Esophagus muscularis mucosa (tissue), 4 donors: Measurements from ENCODE around the gene CHML. TPM values are rescaled to one million over a fixed set of nuclear protein-coding genes. Genes with fewer than 3 reads are reported as not detected.

Experiments used
- DNase-seq: peaks from one replicate; pipeline ENCODE4 v3.0.0-alpha.2; 2017; ENCODE audit errors: extremely low spot score
- H3K27ac ChIP-seq, 4 donors: fragments of 200-600 bp; sonication (generic); replicated peaks in 1 of 4; 1 replicate in 3 of 4; 2 replicates in 1 of 4; pipeline ENCODE4 v1.5.1; 2016 to 2019; ENCODE audit warnings: mild to moderate bottlenecking in 1 of 4
- H3K27me3 ChIP-seq, 4 donors: fragments of 200-600 bp; sonication (generic); one replicate each; pipeline versions ENCODE4 v1.5.1 to v1.6.0; 2016 to 2019
- H3K36me3 ChIP-seq, 4 donors: fragments of 200-600 bp; sonication (generic); one replicate each; pipeline ENCODE4 v1.5.1; 2016 to 2019
- H3K4me1 ChIP-seq, 4 donors: fragments of 200-600 bp; sonication (generic); one replicate each; pipeline ENCODE4 v1.5.1; 2016 to 2019
- H3K4me3 ChIP-seq, 4 donors: fragments of 200-600 bp; sonication (generic); 1 replicate in 2 of 4; 2 replicates in 2 of 4; pipeline ENCODE4 v1.5.1; 2016 to 2019; ENCODE audit warnings: mild to moderate bottlenecking in 4 of 4, moderate library complexity in 1 of 4
- H3K9me3 ChIP-seq, 4 donors: fragments of 200-600 bp; sonication (generic); 1 replicate in 3 of 4; 2 replicates in 1 of 4; pipeline ENCODE4 v1.5.1; 2016 to 2019
- CTCF ChIP-seq, 3 experiments: fragments of 200-600 bp in 2 of 3; fragments of 450-650 bp in 1 of 3; sonication (generic) in 2 of 3; IDR thresholded peaks; one replicate each; pipeline ENCODE4 v1.5.1; 2017 to 2019; ENCODE audit warnings: antibody characterized with exemption in 3 of 3, mild to moderate bottlenecking in 2 of 3, moderate library complexity in 1 of 3
- EP300 ChIP-seq: sonication (generic); formaldehyde crosslinking; IDR thresholded peaks from one replicate; pipeline ENCODE4 v1.6.1; 2017; ENCODE audit warnings: antibody characterized with exemption
- POLR2A ChIP-seq: fragments of 450-650 bp; IDR thresholded peaks from one replicate; pipeline ENCODE4 v1.6.1; 2017; ENCODE audit warnings: antibody characterized with exemption, moderate library complexity, mild to moderate bottlenecking, low read depth
- POLR2AphosphoS5 ChIP-seq, 2 donors: sonication (generic); formaldehyde crosslinking; IDR thresholded peaks; one replicate each; pipeline ENCODE4 v1.6.1; 2017; ENCODE audit warnings: antibody characterized with exemption in 2 of 2
- WGBS: methylation state at CpG from one replicate; pipeline ENCODE4 v1.1.5; 2018; 5-methylcytosine and 5-hydroxymethylcytosine counted together
- intact Hi-C: fragments of 100-400 bp; cut with DNase I; formaldehyde crosslinking; loops from one replicate; pipeline ENCODE4 v1.15.1; 2023
- total RNA-seq, 4 donors: library from RNA; depleted of rRNA; stranded (reverse); fragments of >200 nt; gene quantifications; one replicate each; pipeline versions ENCODE4 v1.1.0 to v1.2.1, GENCODE V29; 2016

Gene CHML
- total RNA-seq, 4 donors from 2014 or later: 4.6 to 8.2 (median 5.0) TPM

DNA sequence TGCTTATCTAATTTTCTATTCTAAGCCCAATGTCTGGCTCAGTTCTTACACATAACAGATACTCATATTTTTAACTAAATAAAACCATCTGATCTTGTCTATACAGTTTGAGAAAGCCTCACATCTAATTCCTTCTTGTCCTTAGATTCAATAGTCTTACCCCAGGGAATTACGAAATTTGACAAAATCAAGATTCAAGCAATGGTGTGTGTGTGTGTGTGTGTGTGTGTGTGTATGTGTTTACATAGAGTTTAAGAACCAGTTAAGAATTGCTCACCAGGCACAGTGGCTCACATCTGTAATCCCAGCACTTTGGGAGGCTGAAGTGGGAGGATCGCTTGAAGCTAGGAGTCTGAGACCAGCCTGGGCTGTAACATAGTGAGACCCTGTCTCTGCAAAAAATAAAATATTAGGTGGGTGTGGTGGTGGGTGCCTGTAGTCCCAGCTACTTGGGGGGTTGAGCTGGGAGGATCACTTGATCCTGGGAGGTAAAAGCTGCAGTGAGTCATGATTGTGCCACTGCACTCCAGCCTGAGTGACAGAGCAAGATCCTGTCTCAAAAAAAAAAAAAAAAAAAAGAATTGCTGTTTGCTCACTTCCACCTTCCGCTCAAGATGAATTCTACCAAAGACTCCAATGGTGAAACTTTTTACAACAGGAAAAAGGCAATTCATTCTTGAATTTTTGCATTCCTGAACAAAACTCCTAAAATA is 18.1 kb upstream of the CHML start:
- Histone ChIP-seq H3K27me3 (no peaks in the 10 kb centered on the region), H3K4me3 (no peak overlapping the region), H3K27ac (no peak overlapping the region), H3K4me1 (no peaks in the 10 kb centered on the region), H3K9me3 (no peaks in the 10 kb centered on the region), H3K36me3 (no peaks in the 10 kb centered on the region)
- DNase-seq: no peak
- WGBS: 80% methylated on average over 3 of the region's 3 CpGs
- no peak for TF ChIP-seq POLR2A
- no peak for TF ChIP-seq CTCF (IDR thresholded peaks at IDR 0.05)
- no peak for TF ChIP-seq EP300
- no peak for TF ChIP-seq POLR2AphosphoS5 (IDR thresholded peaks at IDR 0.05)
- intact Hi-C loops: no loop called here

DNA sequence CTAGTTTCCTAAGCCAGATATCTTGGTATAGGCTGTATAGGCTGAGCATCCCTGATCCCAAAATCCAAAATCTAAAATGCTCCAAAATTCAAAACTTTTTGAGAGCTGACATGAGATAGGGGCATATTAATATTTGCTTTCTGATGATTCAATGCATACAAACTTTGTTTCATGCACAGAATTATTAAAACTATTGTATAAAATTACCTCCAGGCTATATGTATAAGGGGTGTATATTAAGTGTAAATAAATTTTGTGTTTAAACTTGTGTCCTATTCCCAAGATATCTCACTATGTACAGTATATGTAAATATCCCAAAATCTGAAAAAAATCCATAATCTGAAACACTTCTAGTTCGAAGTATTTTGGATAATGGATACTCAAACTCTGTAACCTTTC is 14.5 kb upstream of the CHML start:
- no peaks in the 10 kb centered on the region for H3K36me3 ChIP-seq
- peaks cover 0 to 5% (median 0%) of the 10 kb centered on the region in 4 donors for H3K27me3 ChIP-seq
- H3K4me1 ChIP-seq: no peaks in the 10 kb centered on the region
- 89% methylated on average over 1 of the region's 1 CpG for WGBS
- intact Hi-C loops: no loop called here
- no peak overlapping the region for H3K27ac ChIP-seq
- no peak overlapping the region for H3K4me3 ChIP-seq
- no peak for DNase-seq
- H3K9me3 ChIP-seq: no peaks in the 10 kb centered on the region
- TF ChIP-seq CTCF (IDR thresholded peaks at IDR 0.05): no peak
- no peak for TF ChIP-seq POLR2A
- no peak for TF ChIP-seq EP300
- no peak for TF ChIP-seq POLR2AphosphoS5 (IDR thresholded peaks at IDR 0.05)

GRCh38 chr1:241654019-241654418 is 13.8 kb upstream of the CHML start:
- WGBS: 58% methylated on average over 1 of the region's 1 CpG
- Histone ChIP-seq H3K27ac (no peak overlapping the region), H3K4me3 (no peak overlapping the region), H3K36me3 (no peaks in the 10 kb centered on the region), H3K4me1 (no peaks in the 10 kb centered on the region), H3K27me3 (peaks cover 0 to 5% (median 0%) of the 10 kb centered on the region in 4 donors), H3K9me3 (no peaks in the 10 kb centered on the region)
- intact Hi-C loops: no loop called here
- no peak for TF ChIP-seq CTCF (IDR thresholded peaks at IDR 0.05)
- TF ChIP-seq POLR2AphosphoS5 (IDR thresholded peaks at IDR 0.05): no peak
- TF ChIP-seq EP300: no peak
- no peak for TF ChIP-seq POLR2A
- no peak for DNase-seq

DNA sequence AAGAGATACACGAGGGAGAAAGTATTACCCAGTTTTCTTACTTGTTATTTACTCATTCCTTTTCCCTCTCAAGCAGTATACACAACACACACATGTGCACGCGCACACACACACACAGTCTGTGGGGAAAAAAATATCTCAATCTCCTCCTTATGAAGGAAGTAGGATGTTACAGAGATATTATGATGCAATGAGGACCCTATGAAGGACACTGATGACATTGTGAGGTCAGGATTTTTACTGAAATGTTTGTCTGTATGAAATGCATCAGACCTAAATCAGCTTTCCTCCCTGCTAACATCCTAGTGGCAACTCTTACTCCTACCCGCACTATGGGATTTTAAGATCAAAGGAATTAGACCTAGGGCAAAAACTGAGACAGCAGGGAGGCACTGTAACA is 11.8 kb upstream of the CHML start, which contains the start of gene WDR64:
WDR64 (plus strand) TSS at position 270 of the 400 bp plus-strand sequence. CDS start 204 bp downstream, outside the sequence.
- 88% methylated on average over 4 of the region's 4 CpGs for WGBS
- Histone ChIP-seq H3K27me3 (peaks cover 0 to 5% (median 0%) of the 10 kb centered on the region in 4 donors), H3K4me1 (no peaks in the 10 kb centered on the region), H3K36me3 (no peaks in the 10 kb centered on the region), H3K9me3 (no peaks in the 10 kb centered on the region), H3K4me3 (no peak within 1 kb of the TSS), H3K27ac (no peak within 1 kb of the TSS)
- no peak for TF ChIP-seq EP300
- TF ChIP-seq POLR2A: no peak
- no peak for TF ChIP-seq CTCF (IDR thresholded peaks at IDR 0.05)
- DNase-seq: no peak
- intact Hi-C loops: no loop called here
